ENCODE measurements around the gene SLC13A3.

SLC13A3 gene

GRCh38 chr20:46604551-46605133 lies 46.6 kb downstream of the SLC13A3 start:
- Histone ChIP-seq H3K4me3 (ENCODE audit: low read depth, low read length) (no peak overlapping the region), H3K27ac (no peak overlapping the region), H3K36me3 (replicated peaks) (no peaks in the 10 kb centered on the region), H3K27me3 (replicated peaks) (no peaks in the 10 kb centered on the region)
- no peak for TF ChIP-seq CTCF (IDR thresholded peaks at IDR 0.05; ENCODE audit: low read depth, low read length, missing control alignments)
- in situ Hi-C loops (cut with HindIII; ENCODE audit: low pct_ligation_motif_present, low sequenced_read_pairs) = no loop called here
- no peak for DNase-seq

GRCh38 chr20:46602429-46602828 lies 48.8 kb downstream of the SLC13A3 start:
- in situ Hi-C loops (cut with HindIII; ENCODE audit: low pct_ligation_motif_present, low sequenced_read_pairs) = no loop called here
- no peak overlapping the region for H3K27ac ChIP-seq
- no peak for DNase-seq
- no peak overlapping the region for H3K4me3 ChIP-seq (ENCODE audit: low read depth, low read length)
- no peaks in the 10 kb centered on the region for H3K27me3 ChIP-seq (replicated peaks)
- no peak for TF ChIP-seq CTCF (IDR thresholded peaks at IDR 0.05; ENCODE audit: low read depth, low read length, missing control alignments)
- H3K36me3 ChIP-seq (replicated peaks) = no peaks in the 10 kb centered on the region

- in situ Hi-C loops (cut with HindIII; ENCODE audit: low pct_ligation_motif_present, low sequenced_read_pairs) = no loop called here
- H3K36me3 ChIP-seq (replicated peaks) = no peaks in the 10 kb centered on the region
These were observed 49.6 kb downstream of the SLC13A3 start for GRCh38 chr20:46601603-46602122.

GRCh38 chr20:46600286-46600752 lies 50.9 kb downstream of the SLC13A3 start:
- Histone ChIP-seq H3K27ac (no peak overlapping the region), H3K4me3 (ENCODE audit: low read depth, low read length) (no peak overlapping the region), H3K36me3 (replicated peaks) (no peaks in the 10 kb centered on the region), H3K27me3 (replicated peaks) (no peaks in the 10 kb centered on the region)
- in situ Hi-C loops (cut with HindIII; ENCODE audit: low pct_ligation_motif_present, low sequenced_read_pairs) = no loop called here
- no peak for DNase-seq
- TF ChIP-seq CTCF (IDR thresholded peaks at IDR 0.05; ENCODE audit: low read depth, low read length, missing control alignments) = no peak

More at GRCh38 chr20:46601603-46602122, 49.6 kb downstream of the SLC13A3 start:
- TF ChIP-seq CTCF (IDR thresholded peaks at IDR 0.05; ENCODE audit: low read depth, low read length, missing control alignments) = no peak
- Histone ChIP-seq H3K4me3 (ENCODE audit: low read depth, low read length) (no peak overlapping the region), H3K27me3 (replicated peaks) (no peaks in the 10 kb centered on the region), H3K27ac (no peak overlapping the region)
- DNase-seq = no peak

- DNase-seq = no peak
- no peaks in the 10 kb centered on the region for H3K36me3 ChIP-seq (replicated peaks)
- H3K27me3 ChIP-seq (replicated peaks) = no peaks in the 10 kb centered on the region
- in situ Hi-C loops (cut with HindIII; ENCODE audit: low pct_ligation_motif_present, low sequenced_read_pairs) = no loop called here
- TF ChIP-seq CTCF (IDR thresholded peaks at IDR 0.05; ENCODE audit: low read depth, low read length, missing control alignments) = no peak
- no peak overlapping the region for H3K27ac ChIP-seq
- no peak overlapping the region for H3K4me3 ChIP-seq (ENCODE audit: low read depth, low read length)
These were observed 51.9 kb downstream of the SLC13A3 start for GRCh38 chr20:46599227-46599987.
